CD4-positive, alpha-beta T cell treated with Interferon gamma for 1 hour (primary cell): ENCODE data around the gene BOC.
"Not testable (repeated sequence)": the region's sequence is repeated elsewhere in the genome, so short reads cannot be mapped to it uniquely, and the experiment has no call there.

Source experiments
- DNase-seq: peaks from one replicate; pipeline ENCODE4 v3.0.0-alpha.2; 2020

BOC gene, protein sequence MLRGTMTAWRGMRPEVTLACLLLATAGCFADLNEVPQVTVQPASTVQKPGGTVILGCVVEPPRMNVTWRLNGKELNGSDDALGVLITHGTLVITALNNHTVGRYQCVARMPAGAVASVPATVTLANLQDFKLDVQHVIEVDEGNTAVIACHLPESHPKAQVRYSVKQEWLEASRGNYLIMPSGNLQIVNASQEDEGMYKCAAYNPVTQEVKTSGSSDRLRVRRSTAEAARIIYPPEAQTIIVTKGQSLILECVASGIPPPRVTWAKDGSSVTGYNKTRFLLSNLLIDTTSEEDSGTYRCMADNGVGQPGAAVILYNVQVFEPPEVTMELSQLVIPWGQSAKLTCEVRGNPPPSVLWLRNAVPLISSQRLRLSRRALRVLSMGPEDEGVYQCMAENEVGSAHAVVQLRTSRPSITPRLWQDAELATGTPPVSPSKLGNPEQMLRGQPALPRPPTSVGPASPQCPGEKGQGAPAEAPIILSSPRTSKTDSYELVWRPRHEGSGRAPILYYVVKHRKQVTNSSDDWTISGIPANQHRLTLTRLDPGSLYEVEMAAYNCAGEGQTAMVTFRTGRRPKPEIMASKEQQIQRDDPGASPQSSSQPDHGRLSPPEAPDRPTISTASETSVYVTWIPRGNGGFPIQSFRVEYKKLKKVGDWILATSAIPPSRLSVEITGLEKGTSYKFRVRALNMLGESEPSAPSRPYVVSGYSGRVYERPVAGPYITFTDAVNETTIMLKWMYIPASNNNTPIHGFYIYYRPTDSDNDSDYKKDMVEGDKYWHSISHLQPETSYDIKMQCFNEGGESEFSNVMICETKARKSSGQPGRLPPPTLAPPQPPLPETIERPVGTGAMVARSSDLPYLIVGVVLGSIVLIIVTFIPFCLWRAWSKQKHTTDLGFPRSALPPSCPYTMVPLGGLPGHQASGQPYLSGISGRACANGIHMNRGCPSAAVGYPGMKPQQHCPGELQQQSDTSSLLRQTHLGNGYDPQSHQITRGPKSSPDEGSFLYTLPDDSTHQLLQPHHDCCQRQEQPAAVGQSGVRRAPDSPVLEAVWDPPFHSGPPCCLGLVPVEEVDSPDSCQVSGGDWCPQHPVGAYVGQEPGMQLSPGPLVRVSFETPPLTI

GRCh38 chr3:113211330-113212149, at the start of gene BOC:
Gene BOC, plus strand, starts transcription at chr3:113211557. Its CDS starts 38,246 bp downstream, at chr3:113249803.
- DNase-seq = no peak

DNA sequence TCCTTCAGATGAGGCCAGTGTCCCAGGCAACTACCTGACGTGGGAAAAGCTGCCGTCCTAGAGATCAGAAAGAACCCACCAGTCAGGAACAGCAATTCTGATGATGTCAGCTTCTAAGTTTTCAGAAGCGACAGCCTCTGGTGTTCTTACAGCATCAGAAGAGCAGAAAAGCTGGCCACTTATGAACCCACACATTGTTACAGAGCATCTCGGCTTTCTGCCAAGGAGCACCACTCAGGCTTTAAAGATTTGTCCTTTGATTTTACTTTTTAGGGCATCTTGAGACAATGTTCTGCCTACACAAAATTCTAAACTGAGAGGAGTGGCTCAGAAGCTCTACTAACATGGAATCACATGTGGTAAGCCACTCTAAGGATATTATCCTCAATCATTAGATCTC, 49.7 kb upstream of the BOC start:
- no peak for DNase-seq

DNA sequence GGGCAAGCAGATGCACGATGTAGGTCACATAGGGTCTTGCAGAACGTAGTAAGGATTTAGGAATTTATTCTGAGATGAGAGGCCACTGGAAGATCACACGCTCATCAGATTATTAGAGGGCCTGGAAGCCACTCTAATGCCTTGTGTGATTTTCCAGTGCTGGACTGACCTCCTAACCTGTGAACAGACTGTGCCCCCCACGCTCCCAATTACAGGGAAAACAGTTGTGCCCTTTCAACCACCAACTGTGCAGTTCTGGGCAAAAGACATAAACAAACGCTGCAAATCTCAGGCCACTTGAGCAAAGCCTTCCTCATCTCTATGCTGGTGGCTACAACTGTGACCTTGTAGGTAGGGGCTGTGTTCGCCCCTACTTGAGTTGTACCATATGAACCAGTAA, 48.2 kb upstream of the BOC start:
- no peak for DNase-seq

DNA sequence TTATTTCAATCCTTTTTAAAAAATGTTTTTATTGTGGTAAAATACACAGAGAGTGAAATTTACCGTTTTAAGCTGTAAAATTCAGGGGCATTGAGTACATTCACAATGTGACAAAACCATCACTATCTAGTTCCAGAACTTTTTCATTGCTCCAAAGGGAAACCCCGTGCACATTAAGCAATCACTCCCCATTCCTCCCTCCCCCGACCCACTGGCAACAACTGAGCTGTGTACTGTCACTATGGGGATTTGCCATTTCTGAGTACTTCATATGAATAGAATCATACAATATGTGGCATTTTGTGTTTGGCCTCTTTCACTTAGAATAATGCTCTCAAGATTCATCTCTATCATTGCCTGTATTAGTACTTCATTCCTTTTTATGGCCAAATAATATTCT, 45.5 kb upstream of the BOC start:
- no peak for DNase-seq

DNA sequence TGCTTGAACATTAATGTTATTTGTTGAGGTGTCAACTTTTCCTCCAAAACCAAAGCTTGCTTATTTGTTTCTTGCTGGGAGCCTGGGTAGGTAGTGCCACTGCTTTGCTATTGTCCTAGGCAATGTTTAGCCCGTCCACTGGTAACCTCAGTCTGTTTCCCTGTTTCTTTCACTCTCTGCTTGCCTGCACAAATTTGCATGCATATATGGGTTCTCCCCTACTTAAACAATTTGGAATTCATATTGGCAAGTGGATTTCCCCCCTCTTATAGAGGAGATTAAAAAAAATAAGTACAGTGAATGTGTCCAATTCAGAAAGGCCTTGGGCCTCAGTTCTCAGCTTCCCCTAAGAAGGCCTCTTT, 45.0 kb upstream of the BOC start:
- DNase-seq = no peak

- no peak for DNase-seq
Observed at GRCh38 chr3:113166719-113167492, 44.5 kb upstream of the BOC start.

DNA sequence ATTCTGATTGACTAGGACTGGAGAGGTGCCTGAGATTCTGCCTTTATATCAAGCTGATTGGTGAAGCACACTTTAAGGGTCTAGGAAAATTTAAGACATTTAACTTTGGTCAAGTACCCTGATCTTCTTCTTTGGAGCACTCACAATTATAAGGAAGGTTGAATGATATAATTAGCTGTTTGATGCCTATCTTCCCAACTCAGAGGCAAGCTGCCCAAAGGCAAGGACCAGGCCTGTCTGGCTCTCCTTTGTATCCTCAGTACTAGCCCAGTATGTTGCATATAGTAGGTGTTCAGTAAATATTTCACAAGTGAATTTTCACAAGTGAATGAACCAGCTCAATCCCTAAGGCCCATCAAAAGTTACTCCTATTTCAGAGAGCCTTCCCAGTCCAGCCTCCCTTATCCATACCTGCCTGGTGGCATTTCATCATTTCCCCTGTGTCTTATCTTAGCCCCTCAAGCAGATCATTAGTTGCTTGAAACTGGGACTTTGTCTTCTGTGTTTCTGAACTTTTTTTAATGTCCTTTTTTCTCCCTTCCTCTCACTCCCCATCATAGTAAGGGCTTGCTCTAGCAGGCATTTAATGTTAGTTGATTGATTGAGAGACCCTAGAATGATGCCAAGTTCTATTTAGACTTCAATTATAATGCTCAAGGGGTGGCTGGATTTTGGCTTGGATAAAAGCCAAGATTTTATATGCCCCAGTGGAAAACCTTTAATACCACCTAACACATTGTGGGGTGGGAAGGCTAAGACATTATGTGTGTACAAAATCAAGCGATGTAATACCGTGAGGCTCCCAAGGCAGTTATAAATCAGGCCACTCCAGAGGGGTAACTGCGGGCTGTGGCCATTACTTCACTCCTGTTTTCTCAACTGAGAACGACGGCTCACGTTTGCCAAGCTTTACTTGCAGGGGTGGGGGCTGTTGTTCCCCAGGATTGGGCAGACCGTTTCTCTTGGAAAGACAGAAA, 43.2 kb upstream of the BOC start:
- no peak for DNase-seq

DNA sequence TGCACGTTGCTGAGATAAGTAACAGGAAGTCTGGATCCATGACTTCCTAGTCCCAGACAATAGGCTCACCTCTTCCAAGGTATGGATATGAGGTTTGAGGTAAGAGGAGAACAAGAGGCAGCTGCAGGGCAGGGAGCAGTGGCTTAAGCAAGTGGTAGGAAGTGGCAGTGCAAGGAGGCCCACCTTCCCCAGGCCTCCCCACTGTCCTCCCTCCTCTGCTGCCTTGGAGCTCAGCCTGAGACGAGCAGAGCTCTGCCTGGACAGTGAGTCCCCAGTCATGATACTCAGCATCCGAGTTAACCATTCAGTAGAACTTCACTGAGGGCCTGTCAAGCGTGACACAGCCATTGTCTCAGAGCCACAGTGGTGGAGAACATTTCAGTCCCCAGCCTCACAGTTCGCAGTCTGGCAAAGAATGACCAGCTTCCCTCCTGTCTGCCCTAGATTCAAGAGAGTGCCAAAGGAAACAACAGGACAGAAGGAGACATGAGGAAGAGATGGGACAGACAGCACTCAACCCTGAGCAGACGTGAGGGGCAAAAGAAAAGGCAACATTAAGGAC, 41.4 kb upstream of the BOC start:
- no peak for DNase-seq

- no peak for DNase-seq
Observed at GRCh38 chr3:113170771-113171170, 40.6 kb upstream of the BOC start.

DNA sequence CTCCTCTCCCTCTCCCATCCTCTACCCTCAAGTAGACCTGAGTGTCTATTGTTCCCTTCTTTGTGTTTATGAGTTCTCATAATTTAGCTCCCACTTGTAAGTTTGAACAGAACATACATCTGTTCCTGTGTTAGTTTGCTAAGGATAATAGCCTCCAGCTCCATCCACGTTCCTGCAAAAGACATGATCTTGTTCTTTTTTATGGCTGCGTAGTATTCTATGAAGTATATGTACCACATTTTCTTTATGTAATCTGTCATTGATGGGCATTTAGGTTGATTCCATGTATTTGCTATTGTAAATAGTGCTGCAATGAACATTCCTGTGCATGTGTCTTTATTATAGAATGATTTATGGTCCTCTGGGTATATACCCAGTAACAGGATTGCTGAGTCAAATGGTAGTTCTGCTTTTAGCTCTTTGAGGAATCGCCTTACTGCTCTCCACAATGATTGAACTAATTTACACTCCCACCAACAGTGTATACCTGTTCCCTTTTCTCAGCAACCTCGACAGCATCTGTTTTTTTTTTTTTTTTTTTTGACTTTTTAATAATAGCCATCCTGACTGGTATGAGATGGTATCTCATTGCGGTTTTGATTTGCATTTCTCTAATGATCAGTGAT, 39.6 kb upstream of the BOC start:
- DNase-seq = not testable (repeated sequence)

DNA sequence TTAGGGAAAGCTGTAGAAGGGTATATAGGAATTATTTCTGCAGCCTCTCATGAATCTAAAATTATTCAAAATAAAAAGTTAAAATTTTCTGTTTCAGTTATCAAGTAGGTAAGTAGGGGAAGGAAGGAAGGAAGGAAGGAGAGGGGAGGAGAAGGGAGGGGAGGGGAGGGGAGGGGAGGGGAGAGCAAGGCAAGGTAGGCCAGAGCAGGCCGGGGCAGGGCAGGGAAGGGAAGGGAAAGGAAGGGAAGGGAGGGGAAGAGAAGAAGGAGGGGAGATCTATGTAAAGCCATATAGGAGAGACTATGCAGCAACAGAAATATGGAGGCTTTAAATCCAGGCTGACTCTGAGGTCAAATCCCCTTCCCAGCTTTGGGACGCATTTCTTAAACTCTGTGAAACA, 38.3 kb upstream of the BOC start:
- no peak for DNase-seq

DNA sequence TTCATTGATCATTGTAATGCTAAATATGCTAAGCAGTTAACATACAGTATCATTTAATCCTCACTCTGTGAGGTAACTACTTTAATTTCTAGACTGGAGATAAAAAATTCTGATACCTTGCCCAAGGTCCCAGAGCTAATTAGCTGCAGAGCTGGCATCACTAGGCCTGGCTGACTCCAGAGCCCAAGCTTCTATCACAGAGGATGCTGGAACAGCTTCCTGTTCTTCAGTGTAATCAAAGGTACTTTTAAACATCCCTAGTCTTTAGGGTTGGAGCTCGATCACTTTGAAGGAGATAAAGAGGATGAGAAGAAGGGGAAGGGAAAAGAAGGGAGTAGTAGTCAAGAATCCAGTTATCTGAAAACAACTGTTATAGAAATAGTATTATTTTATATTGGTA, 37.1 kb upstream of the BOC start:
- DNase-seq = no peak

- no peak for DNase-seq
Observed at GRCh38 chr3:113174801-113175485, 36.4 kb upstream of the BOC start.

GRCh38 chr3:113177526-113177925, 33.8 kb upstream of the BOC start:
- DNase-seq = no peak

GRCh38 chr3:113179235-113179824, 32.0 kb upstream of the BOC start:
- no peak for DNase-seq

DNA sequence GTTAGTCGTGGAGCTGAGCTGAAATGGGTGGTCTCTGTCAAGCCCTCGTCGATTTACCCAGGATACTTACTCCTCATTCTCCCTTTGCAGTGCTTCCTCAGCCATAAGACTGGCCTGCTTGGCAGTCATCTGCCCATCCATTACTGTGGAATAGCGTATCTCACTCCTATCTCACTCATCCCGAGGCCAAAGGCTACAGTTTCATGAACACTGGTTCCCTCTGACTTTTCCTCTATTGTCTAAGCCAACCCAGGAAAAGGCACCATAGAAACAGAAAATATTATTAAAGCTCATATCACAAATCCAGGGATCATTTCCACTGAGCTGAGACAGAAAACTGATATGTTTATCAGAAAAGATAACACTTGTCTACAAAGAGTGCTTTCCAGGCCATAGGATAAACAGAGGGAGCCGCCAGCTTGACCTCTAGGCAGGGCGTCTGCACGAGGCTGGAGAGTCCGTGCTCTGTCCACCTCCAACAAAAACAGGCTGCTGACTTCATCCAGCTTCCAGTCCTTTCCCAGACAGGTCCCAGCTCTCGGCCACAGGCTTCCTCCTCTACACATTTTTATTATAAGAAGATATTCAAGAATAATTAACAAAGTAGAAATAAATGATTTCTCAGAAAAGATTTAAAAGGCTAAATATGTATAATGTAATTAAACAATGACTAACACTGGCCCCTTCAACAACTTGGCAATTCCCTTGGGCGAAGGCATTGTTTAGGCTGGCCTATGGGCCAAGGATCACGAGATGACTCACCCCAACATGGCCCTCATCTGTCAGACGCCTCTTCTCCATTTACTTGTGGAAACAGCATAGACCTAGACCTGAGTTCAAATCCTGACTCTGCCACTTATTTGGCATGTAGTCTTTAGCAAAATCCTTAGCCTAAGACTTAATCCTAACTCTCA, 27.4 kb upstream of the BOC start:
- no peak for DNase-seq

DNA sequence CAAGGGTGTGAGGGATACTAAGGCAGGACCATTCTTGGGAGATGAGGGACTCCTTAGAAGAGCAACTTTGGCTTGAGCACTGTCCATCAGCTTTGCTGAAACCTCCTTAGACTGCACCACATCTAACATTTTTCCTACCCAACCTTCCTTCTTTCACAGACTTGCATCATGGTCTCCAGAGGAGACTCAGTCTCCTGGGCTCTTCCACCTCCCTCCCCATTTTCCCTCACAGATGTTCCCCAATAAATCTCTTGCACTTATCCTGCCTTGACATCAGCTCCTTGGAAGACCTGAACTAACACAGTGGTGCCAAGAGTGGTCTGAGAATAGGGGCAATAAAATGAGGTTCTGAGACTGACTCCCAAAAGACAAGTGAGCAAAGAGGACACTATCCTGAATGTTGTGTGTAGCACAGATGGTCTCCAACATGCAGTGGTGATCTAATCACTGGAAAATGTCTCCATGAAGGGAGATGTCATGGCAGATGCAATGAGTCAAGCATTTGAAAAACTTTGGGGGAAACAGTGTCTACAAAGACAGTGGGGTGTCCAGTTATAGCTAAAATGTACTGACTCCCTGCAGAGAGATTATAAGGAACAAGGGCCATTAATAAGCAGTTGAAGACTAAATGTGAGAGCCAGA, 26.0 kb upstream of the BOC start:
- no peak for DNase-seq
